GM10266 (cell line): ENCODE data around the gene LSMEM2.
"Not testable (repeated sequence)": the region's sequence is repeated elsewhere in the genome, so short reads cannot be mapped to it uniquely, and the experiment has no call there.

Source experiments
- DNase-seq: peaks from one replicate; pipeline ENCODE4 v3.0.0; 2012; ENCODE audit errors: extremely low spot score
- CTCF ChIP-seq: IDR thresholded peaks from 2 replicates; pipeline ENCODE4 v1.5.1; 2012; ENCODE audit warnings: mild to moderate bottlenecking, low read depth; ENCODE audit not compliant: control insufficient read depth, insufficient read depth; ENCODE audit errors: missing control alignments

The LSMEM2 gene

GRCh38 chr3:50260942-50261441, 17.9 kb upstream of the LSMEM2 start:
- no peak for TF ChIP-seq CTCF
- DNase-seq = no peak

GRCh38 chr3:50261505-50261904, 17.4 kb upstream of the LSMEM2 start:
- DNase-seq = peak; percentile 42
- no peak for TF ChIP-seq CTCF

- not testable (repeated sequence) for DNase-seq
These were observed 16.7 kb upstream of the LSMEM2 start for GRCh38 chr3:50262200-50262599.

GRCh38 chr3:50262778-50263177, 16.1 kb upstream of the LSMEM2 start:
- no peak for DNase-seq
- TF ChIP-seq CTCF = no peak

GRCh38 chr3:50263478-50264382, 15.2 kb upstream of the LSMEM2 start:
- no peak for DNase-seq
- TF ChIP-seq CTCF = no peak

GRCh38 chr3:50264383-50264963, 14.4 kb upstream of the LSMEM2 start:
- TF ChIP-seq CTCF = no peak
- no peak for DNase-seq

- no peak for TF ChIP-seq CTCF
- no peak for DNase-seq
These were observed 13.9 kb upstream of the LSMEM2 start for GRCh38 chr3:50264964-50265485.
